GM19438 (cell line): ENCODE results near the gene FBXW8.

Source experiments
- ATAC-seq: cut with Tn5 transposase; IDR thresholded peaks from one replicate; pipeline ENCODE4 v1.9.1; 2021; ENCODE audit warnings: low read depth; ENCODE audit not compliant: unreplicated experiment

The FBXW8 gene

DNA sequence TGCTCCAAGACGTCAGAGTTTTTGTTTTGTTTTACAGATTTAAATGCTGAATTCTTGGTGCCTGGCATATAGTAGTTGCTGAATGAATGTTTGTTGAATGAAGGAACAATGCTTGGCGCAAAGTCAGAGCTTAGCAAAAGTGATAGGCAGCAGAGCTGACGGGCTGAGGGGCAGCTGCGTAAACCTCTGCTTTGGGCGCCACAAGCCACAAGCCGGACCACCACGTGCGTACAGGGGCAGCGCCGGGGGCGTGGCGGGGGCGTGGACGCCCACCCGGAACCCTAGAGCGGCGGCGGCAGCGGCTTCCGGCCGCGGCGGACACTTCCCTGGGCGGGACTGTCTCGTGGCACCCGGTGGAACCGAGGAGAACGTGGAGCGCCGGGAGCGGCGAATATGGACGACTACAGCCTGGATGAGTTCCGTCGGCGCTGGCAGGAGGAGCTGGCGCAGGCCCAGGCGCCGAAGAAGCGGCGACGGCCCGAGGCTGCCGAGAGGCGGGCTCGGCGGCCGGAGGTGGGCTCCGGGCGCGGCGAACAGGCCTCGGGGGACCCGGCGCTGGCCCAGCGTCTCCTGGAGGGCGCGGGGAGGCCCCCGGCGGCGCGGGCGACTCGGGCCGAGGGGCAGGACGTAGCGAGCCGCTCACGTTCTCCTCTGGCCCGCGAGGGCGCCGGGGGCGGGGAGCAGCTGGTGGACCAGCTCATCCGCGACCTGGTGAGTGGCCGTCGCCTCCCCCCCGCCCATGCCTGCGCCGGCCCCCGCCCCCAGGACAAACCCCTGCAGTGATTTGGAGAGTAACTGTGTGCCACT is at the start of gene FBXW8:
TSS of gene FBXW8 (plus strand) at position 306 of the 807 bp plus-strand sequence. CDS start at position 394, 88 bp downstream.
- peak; percentile 89 for ATAC-seq

GRCh38 chr12:116861320-116861719 is 49.4 kb upstream of the FBXW8 start:
- peak; percentile 86 for ATAC-seq

DNA sequence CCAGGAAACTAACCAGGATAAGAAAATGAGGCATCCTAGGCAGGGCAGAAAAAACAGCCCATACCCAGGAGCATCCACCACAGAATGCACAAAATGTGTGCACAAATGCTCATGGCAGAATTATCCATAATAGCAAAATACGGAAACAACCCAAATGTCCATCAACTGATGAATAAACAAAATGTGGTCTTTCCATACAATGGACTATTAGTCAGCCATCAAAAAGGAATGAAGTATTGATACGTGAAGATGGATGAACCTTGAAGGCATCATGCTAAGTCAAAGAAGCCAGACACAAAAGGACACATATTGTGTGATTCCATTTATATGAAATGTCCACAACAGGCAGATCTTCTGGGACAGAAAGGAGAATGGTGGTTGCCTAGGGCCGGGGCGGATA is 48.6 kb upstream of the FBXW8 start:
- ATAC-seq: no peak

GRCh38 chr12:116863275-116863767 is 47.4 kb upstream of the FBXW8 start:
- no peak for ATAC-seq

DNA sequence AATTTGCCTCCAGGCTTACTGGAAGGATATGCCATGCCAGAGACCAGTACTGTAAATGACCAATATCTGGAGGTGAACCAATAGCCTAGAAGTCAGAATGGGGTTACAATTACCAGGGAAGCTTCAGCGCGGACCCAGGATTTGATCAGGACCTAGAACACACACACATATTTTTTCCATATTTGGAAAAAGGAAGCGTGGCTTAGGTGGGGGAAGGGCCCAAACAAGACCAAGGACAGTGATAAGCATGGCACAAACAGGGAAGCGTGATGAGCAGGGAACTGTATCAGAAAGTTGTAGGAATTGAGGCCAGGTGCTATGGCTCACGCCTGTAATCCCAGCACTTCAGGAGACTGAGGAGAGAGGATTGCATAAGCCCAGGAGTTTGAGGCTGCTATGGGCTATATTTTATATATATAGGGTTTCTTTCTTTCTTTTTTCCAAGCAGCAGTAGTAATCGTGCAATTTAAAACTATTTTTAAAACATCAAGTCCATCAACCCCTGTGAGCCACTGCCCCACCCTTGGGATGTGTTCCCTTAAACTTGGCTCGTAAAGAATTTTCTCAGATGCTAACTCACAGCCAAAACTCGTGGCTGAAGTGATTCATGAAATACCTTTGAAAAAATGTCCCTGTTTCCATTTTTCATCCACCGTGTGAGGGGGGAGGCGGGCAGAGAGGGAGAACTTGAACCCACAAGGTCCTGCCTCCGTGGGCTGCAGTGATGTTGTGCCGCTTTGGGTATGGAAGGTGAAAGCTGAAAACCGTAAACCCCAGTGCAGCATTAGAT is 46.2 kb upstream of the FBXW8 start:
- no peak for ATAC-seq

DNA sequence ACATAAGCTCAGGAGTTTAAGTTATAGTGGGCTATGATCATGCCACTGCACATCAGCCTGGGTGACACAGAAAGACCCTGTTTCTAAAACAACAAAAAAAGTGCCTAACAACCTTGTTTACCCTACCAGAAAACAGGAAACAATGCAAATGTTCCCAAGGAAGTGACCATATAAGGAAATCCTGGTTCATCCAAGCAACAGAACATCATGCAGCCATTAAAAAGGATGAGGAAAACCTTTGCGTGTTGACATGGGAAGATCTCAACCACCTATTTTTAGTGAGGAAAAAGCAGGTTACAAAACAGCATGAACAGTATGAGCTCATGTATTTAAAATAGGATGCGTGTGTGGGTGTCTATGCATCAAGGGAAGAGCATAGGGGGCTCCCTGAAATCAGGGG is 43.2 kb upstream of the FBXW8 start:
- ATAC-seq: no peak

- no peak for ATAC-seq
Observed at GRCh38 chr12:116870306-116870705, 40.4 kb upstream of the FBXW8 start.

DNA sequence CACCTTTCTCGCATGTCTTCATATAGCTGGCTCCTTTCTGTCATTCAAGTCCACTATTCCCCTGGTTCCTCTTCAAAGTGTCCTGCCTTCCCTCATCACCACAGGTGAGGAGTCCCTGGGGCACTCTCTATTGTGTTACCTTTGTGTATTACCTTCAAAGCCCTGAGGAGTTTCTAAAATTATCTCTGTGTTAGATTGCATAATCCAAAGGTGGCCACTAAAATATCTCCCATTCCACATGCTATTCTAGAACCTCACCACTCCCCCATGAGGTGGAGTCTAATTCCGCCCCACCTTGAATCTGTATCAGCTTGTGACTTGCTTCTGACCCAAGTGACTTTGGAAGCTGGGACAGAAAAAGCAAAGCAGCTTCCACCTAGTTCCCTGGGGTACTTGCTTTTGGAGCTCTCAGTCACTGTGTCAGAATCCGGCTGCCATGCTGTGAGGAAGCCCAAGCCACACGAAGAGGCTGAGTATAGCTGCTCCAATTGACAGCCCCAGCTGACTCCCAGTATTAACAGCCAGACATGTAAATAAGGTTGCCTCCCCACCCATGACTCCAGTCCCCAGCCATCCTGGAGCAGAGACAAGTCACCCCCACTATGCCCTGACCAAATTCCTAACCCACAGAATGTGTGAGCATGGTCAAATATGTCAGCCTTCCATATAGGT is 36.3 kb upstream of the FBXW8 start:
- no peak for ATAC-seq

DNA sequence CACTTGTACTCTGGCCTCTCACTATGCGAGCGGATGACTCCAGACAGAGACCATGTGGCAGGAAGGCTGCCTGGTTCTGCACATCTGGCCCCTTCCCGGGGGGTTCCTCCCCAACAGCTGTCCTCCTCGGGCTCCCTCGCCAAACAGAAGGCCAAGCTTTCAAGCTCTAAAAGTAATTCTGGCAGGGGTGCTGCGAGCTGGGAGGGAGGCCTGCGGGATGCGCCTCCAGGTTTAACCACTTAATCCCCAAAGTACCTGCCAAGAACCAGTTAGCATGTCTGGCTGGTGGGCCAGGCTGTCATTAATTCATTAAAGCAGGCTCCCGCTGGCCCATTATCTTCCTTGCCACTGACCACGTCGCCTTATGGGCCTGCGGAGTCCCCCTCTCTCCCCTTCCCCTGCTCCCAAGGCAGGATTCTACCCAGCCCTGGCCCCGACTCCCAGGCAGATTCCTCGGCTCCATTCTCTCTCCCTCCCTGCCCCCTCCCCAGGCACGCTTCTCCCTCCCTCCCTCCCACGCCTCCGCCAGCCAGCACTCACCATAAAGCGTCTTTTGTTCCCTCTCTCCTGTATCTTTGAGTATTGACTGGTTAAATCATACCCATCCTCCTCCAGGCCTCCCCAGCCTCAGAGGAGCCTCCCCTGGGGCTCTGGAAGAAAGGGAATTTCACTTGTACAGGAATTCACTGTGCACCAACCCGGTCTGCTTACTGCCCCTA is 34.4 kb upstream of the FBXW8 start:
- ATAC-seq: no peak

DNA sequence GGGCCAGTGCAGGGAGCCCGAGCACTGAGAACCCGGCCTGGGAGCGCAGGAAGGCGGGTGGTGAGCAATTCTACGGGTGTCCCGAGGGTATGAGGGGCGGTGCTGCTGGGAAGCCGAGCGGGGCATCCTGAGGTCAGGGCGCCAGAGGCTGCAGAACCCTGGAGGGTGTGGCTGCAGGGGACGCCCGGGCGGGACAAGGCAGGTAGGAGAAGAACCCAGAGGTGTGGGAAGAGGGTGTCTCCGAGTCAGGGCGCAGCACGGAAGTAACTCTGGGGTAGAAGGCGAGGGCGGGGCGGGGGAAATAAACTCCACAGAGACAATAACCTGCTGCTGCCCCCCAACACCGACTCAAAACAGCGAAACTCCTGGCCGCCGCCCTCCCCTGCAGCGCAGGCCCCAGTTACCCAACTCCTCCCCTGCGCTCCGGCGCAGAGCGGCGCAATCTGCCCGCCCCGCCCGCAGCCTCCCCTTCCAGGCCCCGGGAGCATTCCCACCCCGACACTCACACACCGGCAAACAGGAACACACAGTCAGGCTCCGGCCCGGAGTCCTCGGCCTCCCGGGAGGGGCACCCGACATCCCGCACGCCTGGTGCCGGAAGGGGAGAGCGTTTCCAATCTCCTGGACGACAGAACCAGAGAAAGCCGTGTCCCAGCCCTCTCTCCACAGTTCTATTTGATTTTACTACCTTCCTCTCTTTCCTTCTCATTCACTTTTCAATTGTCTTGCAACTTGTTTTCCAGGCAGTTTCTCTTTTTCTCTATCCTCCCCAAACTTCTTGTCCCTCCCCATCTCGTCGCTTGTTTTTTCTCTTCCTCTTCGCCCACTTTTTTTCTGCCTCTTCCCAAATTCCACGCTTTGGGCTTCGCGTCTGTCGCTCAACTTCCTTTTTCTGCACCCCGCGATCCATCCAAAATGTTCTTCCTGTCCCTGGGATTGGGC is 31.9 kb upstream of the FBXW8 start:
- no peak for ATAC-seq

- ATAC-seq: no peak
Observed at GRCh38 chr12:116879509-116880212, 31.1 kb upstream of the FBXW8 start.

GRCh38 chr12:116880213-116880816 is 30.4 kb upstream of the FBXW8 start:
- no peak for ATAC-seq

- no peak for ATAC-seq
Observed at GRCh38 chr12:116880817-116881324, 29.9 kb upstream of the FBXW8 start.

GRCh38 chr12:116881325-116881876 is 29.3 kb upstream of the FBXW8 start, which contains the start of gene HRK:
HRK (minus strand) TSS chr12:116881441; CDS start chr12:116881307, 134 bp downstream.
- no peak for ATAC-seq

DNA sequence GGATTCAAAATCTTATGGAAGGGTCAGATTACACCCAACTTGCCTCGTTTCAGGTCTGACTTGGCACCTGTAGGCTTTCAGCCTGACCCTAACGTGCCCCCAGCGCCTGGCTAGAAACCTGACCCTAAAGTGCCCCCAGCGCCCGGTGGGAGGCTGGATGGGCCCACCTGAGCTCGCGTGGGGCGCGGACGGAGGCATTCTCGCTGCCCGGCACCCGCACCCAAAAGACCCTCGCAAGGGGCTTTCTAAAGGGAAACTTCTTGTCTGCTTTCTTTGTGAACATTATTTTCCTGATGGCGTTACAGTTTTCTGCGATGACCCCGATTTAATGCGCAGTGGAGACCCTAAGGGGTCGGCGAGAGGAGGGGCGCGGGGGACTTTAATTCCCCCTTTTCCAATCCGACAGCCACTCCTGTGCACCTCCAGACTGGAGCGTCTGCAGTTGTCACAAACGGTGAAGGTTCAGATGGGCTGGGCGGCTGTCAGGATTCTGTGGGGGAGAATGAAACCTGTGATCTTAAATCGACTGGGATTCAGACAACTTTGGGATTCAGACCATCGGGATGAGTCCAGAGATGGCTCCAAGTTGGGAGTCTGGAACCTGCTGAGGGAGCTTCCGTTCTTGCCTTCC is 28.8 kb upstream of the FBXW8 start:
- ATAC-seq: no peak

GRCh38 chr12:116882742-116883141 is 28.0 kb upstream of the FBXW8 start:
- no peak for ATAC-seq

GRCh38 chr12:116884871-116885270 is 25.9 kb upstream of the FBXW8 start:
- ATAC-seq: no peak
